ENCODE data around the gene SH3RF3. TPM values are rescaled to one million over a fixed set of nuclear protein-coding genes. Genes with fewer than 3 reads are reported as not detected.

Gene SH3RF3
- total and polyA plus RNA-seq, 4 donors: 2.9 to 9.7 (median 8.6) TPM

- Histone ChIP-seq H3K9me3 (ENCODE audit: control insufficient read depth in 4 of 4, insufficient read depth in 3 of 4, low read length in 3 of 4) (no peaks in the 10 kb centered on the region), H3K9ac (ENCODE audit: insufficient read depth in 1 of 2, low read length in 2 of 2) (no peak overlapping the region), H3K4me3 (no peak overlapping the region), H3K27ac (ENCODE audit: low read depth in 1 of 2, low read length in 1 of 2) (peak overlapping the region in 1 of 2 donors; percentile 16), H3K36me3 (ENCODE audit: control insufficient read depth in 4 of 4, insufficient read depth in 4 of 4, low read length in 4 of 4) (no peaks in the 10 kb centered on the region), H3K4me1 (ENCODE audit: control insufficient read depth in 5 of 5, insufficient read depth in 5 of 5, low read length in 5 of 5) (peaks cover 18 to 76% (median 30%) of the 10 kb centered on the region in 5 donors), H3K27me3 (ENCODE audit: control insufficient read depth in 3 of 3, insufficient read depth in 3 of 3, low read length in 2 of 3) (no peaks in the 10 kb centered on the region)
- ATAC-seq (ENCODE audit: insufficient read depth, low FRiP score) (no peak), DNase-seq (peak in 2 of 3 donors; percentile 37 to 56)
- WGBS, 2 donors: 52 to 68% methylated on average over 13 of the region's 13 CpGs
- no peak for TF ChIP-seq CTCF (IDR thresholded peaks at IDR 0.05; ENCODE audit: control extremely low read depth, extremely low read depth)
Measured at GRCh38 chr2:109320195-109320922, 191.4 kb downstream of the SH3RF3 start.

- no peaks in the 10 kb centered on the region for H3K36me3 ChIP-seq (ENCODE audit: control insufficient read depth in 4 of 4, insufficient read depth in 4 of 4, low read length in 4 of 4)
- peaks cover 19 to 84% (median 29%) of the 10 kb centered on the region in 5 donors for H3K4me1 ChIP-seq (ENCODE audit: control insufficient read depth in 5 of 5, insufficient read depth in 5 of 5, low read length in 5 of 5)
- TF ChIP-seq CTCF (IDR thresholded peaks at IDR 0.05; ENCODE audit: control extremely low read depth, extremely low read depth): no peak
- peak overlapping the region in 1 of 2 donors; percentile 59 for H3K9ac ChIP-seq (ENCODE audit: insufficient read depth in 1 of 2, low read length in 2 of 2)
- WGBS, 2 donors: 72 to 83% methylated on average over 3 of the region's 3 CpGs
- H3K27ac ChIP-seq (ENCODE audit: low read depth in 1 of 2, low read length in 1 of 2): peak overlapping the region; percentile 52 to 91
- no peak overlapping the region for H3K4me3 ChIP-seq
- H3K27me3 ChIP-seq (ENCODE audit: control insufficient read depth in 3 of 3, insufficient read depth in 3 of 3, low read length in 2 of 3): no peaks in the 10 kb centered on the region
- ATAC-seq (ENCODE audit: insufficient read depth, low FRiP score) (no peak), DNase-seq (peak; percentile 48 to 59 (median 48))
- no peaks in the 10 kb centered on the region for H3K9me3 ChIP-seq (ENCODE audit: control insufficient read depth in 4 of 4, insufficient read depth in 3 of 4, low read length in 3 of 4)
Measured at GRCh38 chr2:109321570-109321969, 192.6 kb downstream of the SH3RF3 start.

GRCh38 chr2:109322111-109322510, 193.1 kb downstream of the SH3RF3 start:
- no peaks in the 10 kb centered on the region for H3K9me3 ChIP-seq (ENCODE audit: control insufficient read depth in 4 of 4, insufficient read depth in 3 of 4, low read length in 3 of 4)
- H3K9ac ChIP-seq (ENCODE audit: insufficient read depth in 1 of 2, low read length in 2 of 2): peak overlapping the region in 1 of 2 donors; percentile 59
- 45 to 69% methylated on average over 6 of the region's 6 CpGs for WGBS, 2 donors
- peaks cover 17 to 79% (median 30%) of the 10 kb centered on the region in 5 donors for H3K4me1 ChIP-seq (ENCODE audit: control insufficient read depth in 5 of 5, insufficient read depth in 5 of 5, low read length in 5 of 5)
- peak overlapping the region; percentile 52 to 91 for H3K27ac ChIP-seq (ENCODE audit: low read depth in 1 of 2, low read length in 1 of 2)
- no peak overlapping the region for H3K4me3 ChIP-seq
- no peaks in the 10 kb centered on the region for H3K27me3 ChIP-seq (ENCODE audit: control insufficient read depth in 3 of 3, insufficient read depth in 3 of 3, low read length in 2 of 3)
- ATAC-seq (ENCODE audit: insufficient read depth, low FRiP score) (peak; percentile 42), DNase-seq (peak; percentile 89 to 94 (median 94))
- H3K36me3 ChIP-seq (ENCODE audit: control insufficient read depth in 4 of 4, insufficient read depth in 4 of 4, low read length in 4 of 4): no peaks in the 10 kb centered on the region
- no peak for TF ChIP-seq CTCF (IDR thresholded peaks at IDR 0.05; ENCODE audit: control extremely low read depth, extremely low read depth)

All from lung (tissue), 12 donors.